ENCODE data around the gene ZNF618. TPM values are rescaled to one million over a fixed set of nuclear protein-coding genes. Genes with fewer than 3 reads are reported as not detected.

Gene ZNF618
- total RNA-seq, 1 donor from 2014 or later, result 51.5 TPM

- Mint-ChIP-seq H3K4me3 (no peak overlapping the region), H3K27ac (no peak overlapping the region), H3K9me3 (no peaks in the 10 kb centered on the region), H3K36me3 (no peaks in the 10 kb centered on the region), H3K4me1 (ENCODE audit: unreplicated experiment) (peaks cover 9% of the 10 kb centered on the region), H3K27me3 (peaks cover 27% of the 10 kb centered on the region)
- TF ChIP-seq CTCF (conservative IDR thresholded peaks at IDR 0.05), result no peak
- peak; percentile 50 for DNase-seq (ENCODE audit: extremely low spot score, unreplicated experiment)
These were observed 216.9 kb downstream of the ZNF618 start for GRCh38 chr9:114093031-114093471.

- Mint-ChIP-seq H3K27me3 (peaks cover 26% of the 10 kb centered on the region), H3K36me3 (no peaks in the 10 kb centered on the region), H3K4me3 (no peak overlapping the region), H3K9me3 (no peaks in the 10 kb centered on the region), H3K27ac (no peak overlapping the region), H3K4me1 (ENCODE audit: unreplicated experiment) (peaks cover 9% of the 10 kb centered on the region)
- no peak for TF ChIP-seq CTCF (conservative IDR thresholded peaks at IDR 0.05)
- no peak for DNase-seq (ENCODE audit: extremely low spot score, unreplicated experiment)
These were observed 217.8 kb downstream of the ZNF618 start for GRCh38 chr9:114093761-114094505.

GRCh38 chr9:114094971-114095370 is 218.9 kb downstream of the ZNF618 start:
- Mint-ChIP-seq H3K27me3 (peaks cover 35% of the 10 kb centered on the region), H3K4me1 (ENCODE audit: unreplicated experiment) (peaks cover 13% of the 10 kb centered on the region), H3K27ac (no peak overlapping the region), H3K9me3 (no peaks in the 10 kb centered on the region), H3K36me3 (no peaks in the 10 kb centered on the region), H3K4me3 (no peak overlapping the region)
- no peak for TF ChIP-seq CTCF (conservative IDR thresholded peaks at IDR 0.05)
- DNase-seq (ENCODE audit: extremely low spot score, unreplicated experiment), result no peak

GRCh38 chr9:114096041-114096511 is 220.0 kb downstream of the ZNF618 start:
- Mint-ChIP-seq H3K36me3 (no peaks in the 10 kb centered on the region), H3K27me3 (peaks cover 39% of the 10 kb centered on the region), H3K27ac (no peak overlapping the region), H3K4me1 (ENCODE audit: unreplicated experiment) (peaks cover 17% of the 10 kb centered on the region), H3K4me3 (peak overlapping the region; percentile 72), H3K9me3 (no peaks in the 10 kb centered on the region)
- TF ChIP-seq CTCF (conservative IDR thresholded peaks at IDR 0.05), result peak; percentile 49
- DNase-seq (ENCODE audit: extremely low spot score, unreplicated experiment), result no peak

- H3K9me3 Mint-ChIP-seq, result no peaks in the 10 kb centered on the region
- DNase-seq (ENCODE audit: extremely low spot score, unreplicated experiment), result no peak
- peak overlapping the region; percentile 53 for H3K27ac Mint-ChIP-seq
- peaks cover 17% of the 10 kb centered on the region for H3K4me1 Mint-ChIP-seq (ENCODE audit: unreplicated experiment)
- TF ChIP-seq CTCF (conservative IDR thresholded peaks at IDR 0.05), result no peak
- peak overlapping the region; percentile 82 for H3K4me3 Mint-ChIP-seq
- peaks cover 39% of the 10 kb centered on the region for H3K27me3 Mint-ChIP-seq
- peaks cover 4% of the 10 kb centered on the region for H3K36me3 Mint-ChIP-seq
These were observed 220.9 kb downstream of the ZNF618 start for GRCh38 chr9:114096866-114097612.

Measured in type B pancreatic cell (in vitro differentiated cells).